HG03025 (cell line): ENCODE measurements around the gene CD83.
"Not testable (repeated sequence)": the region's sequence is repeated elsewhere in the genome, so short reads cannot be mapped to it uniquely, and the experiment has no call there.

Source experiments
- ATAC-seq: cut with Tn5 transposase; IDR thresholded peaks from one replicate; pipeline ENCODE4 v1.9.1; 2021; ENCODE audit warnings: mild to moderate bottlenecking, moderate library complexity; ENCODE audit not compliant: unreplicated experiment, low FRiP score

Gene CD83, protein sequence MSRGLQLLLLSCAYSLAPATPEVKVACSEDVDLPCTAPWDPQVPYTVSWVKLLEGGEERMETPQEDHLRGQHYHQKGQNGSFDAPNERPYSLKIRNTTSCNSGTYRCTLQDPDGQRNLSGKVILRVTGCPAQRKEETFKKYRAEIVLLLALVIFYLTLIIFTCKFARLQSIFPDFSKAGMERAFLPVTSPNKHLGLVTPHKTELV

DNA sequence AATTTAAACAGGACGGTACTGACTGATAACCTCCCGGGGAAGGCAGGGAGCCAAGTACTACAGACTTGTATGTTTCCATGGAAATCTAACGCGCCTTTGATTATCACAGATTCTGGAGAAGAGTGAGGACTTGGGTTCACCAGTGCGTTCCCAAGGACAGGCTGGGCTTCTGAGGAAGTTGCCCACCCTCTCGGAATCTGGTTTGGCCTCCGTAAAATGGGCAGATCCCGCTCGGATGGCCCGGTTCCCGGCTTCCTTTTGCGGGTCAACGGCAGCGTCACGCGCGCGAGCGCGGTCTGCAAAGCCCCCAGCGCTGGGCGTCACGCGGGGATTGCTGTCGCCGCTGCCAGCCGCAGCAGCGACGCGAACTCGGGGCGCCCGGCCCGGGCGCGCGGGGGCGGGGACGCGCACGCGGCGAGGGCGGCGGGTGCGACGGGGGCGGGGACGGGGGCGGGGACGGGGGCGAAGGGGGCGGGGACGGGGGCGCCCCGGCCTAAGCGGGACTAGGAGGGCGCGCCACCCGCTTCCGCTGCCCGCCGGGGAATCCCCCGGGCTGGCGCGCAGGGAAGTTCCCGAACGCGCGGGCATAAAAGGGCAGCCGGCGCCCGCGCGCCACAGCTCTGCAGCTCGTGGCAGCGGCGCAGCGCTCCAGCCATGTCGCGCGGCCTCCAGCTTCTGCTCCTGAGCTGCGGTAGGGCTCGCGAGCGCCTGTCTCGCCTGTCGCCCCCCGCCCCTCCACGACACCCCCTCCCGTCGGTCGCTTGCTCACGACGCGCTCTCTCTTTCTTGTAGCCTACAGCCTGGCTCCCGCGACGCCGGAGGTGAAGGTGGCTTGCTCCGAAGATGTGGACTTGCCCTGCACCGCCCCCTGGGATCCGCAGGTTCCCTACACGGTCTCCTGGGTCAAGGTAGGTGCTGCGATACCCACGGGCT is at the start of gene CD83:
CD83 (plus strand) TSS at position 615 of the 933 bp plus-strand sequence; CDS start at position 655, 40 bp downstream.
- ATAC-seq: peak; percentile 64

DNA sequence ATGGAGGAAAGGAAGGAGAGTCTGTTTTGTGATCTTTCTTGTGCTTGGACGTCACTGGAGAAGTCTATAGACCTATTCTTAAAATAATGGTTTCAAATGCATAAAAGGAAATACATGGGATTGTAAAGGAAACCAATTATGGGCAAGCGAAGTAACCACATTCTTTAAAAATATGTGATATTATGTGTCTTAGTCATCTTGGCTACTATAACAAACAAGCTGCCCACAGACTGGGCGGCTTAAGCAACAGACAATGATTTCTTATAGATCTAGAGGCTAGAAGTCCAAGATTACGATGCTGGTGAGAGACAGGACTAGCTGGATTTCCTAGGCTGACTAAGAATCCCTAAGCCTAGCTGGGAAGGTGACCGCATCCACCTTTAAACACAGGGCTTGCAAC is 49.4 kb upstream of the CD83 start:
- no peak for ATAC-seq

GRCh38 chr6:14068623-14069022 is 48.9 kb upstream of the CD83 start:
- ATAC-seq: no peak

DNA sequence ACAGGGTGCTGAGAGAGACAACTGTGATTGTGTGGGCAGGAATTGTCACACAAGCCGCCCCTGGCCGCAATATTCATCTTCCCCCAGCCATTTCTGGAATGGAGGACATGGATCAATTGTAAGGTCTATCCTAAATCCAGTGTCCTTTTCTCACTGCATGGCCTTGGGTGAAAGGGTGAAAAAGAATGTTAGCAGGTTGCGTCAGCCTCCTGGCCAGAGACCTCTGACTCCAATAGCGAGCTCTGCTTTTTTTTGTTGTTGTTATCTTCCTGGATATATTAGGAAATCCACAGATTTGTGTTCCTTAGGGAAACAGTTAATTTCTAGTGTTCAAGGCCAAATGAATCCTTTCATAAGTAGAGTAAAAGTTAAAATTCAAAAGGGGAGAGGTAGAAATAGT is 47.1 kb upstream of the CD83 start:
- ATAC-seq: no peak

GRCh38 chr6:14072084-14072483 is 45.5 kb upstream of the CD83 start:
- ATAC-seq: no peak

DNA sequence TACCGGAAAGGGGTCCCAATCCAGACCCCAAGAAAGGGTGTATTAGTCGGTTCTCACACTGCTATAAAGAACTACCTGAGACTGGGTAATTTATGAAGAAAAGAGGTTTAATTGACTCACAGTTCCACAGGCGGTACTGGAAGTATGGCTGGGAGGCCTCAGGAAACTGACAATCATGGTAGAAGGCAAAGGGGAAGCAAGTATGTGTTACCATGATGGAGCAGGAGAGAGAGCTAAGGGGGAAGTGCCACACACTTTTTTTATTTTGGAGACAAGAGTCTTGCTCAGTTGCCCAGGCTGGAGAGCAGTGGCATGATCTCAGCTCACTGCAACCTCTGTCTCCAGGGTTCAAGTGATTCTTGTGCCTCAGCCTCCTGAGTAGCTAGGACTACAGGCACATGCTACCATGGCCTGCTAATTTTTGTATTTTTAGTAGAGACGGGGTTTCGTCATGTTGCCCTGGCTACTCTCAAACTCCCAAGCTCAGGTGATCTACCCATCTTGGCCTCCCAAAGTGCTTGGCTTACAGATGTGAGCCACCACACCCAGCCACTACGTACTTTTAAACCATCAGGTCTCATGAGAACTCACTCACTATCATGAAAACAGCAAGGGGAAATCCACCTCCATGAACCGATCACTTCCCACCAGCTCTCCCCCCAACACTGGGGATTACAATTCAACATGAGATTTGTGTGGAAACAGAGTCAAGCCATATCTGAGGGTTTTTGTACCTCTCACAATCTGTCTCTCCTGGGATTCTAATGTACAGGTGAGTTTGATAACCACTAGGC is 43.8 kb upstream of the CD83 start:
- ATAC-seq: not testable (repeated sequence)

DNA sequence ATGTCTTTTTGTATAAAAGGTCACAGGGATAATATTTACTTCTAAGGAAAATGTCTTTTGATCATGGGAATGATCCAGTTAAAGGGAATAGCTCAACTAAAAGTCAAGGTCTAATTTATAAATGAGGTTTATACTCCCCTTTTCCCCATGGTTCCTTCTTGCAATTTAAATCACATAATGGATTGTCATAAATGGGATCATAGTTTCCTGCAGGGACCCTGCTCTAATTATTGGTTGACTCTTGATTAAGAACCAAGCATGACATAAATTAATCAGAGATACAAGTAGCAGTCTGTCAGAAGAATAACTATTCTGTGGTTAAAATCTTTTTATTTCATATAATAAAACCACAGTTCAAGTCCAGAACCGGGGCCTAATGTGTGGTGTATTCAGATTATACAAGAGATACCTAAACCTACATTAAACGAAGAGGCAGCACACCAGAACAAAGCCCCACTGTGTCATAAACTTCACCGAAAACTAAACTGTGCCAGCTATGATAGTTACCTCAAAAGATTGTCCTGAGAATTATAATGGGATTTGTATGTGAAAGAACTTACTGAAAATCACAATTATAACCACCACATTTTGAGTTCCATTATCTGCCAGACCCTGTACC is 43.0 kb upstream of the CD83 start:
- no peak for ATAC-seq

GRCh38 chr6:14075095-14075503 is 42.5 kb upstream of the CD83 start:
- no peak for ATAC-seq

DNA sequence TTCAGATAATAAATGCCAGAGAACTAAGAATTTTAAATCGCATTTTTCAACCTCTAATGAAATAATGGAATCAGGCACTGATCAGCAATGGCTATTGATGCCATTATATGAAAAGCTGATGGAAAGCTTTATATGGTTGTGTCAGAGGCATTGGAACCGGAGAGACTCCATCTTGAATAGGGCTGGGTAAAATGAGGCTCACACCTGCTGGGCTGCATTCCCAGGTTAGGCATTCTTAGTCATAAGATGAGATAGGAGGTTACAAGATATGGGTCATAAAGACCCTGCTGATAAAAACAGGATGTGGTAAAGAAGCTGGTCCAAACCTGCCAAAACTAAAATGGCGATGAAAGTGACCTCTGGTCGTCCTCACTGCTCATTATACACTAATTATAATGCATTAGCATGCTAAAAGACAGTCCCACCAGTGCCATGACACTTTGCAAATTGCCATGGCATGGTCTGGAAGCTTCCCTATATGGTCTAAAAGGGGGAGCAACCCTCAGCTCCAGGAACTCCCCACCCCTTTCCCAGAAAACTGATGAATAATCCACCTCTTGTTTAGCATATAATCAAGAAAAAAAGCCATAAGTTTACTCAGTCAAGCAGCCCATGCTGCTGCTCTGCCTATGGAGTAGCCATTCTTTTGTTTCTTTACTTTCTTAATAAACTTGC is 40.2 kb upstream of the CD83 start:
- ATAC-seq: no peak

- ATAC-seq: no peak
Measured at GRCh38 chr6:14079433-14079832, 38.1 kb upstream of the CD83 start.

- no peak for ATAC-seq
Measured at GRCh38 chr6:14079971-14080370, 37.6 kb upstream of the CD83 start.

- no peak for ATAC-seq
Measured at GRCh38 chr6:14081126-14081525, 36.4 kb upstream of the CD83 start.

DNA sequence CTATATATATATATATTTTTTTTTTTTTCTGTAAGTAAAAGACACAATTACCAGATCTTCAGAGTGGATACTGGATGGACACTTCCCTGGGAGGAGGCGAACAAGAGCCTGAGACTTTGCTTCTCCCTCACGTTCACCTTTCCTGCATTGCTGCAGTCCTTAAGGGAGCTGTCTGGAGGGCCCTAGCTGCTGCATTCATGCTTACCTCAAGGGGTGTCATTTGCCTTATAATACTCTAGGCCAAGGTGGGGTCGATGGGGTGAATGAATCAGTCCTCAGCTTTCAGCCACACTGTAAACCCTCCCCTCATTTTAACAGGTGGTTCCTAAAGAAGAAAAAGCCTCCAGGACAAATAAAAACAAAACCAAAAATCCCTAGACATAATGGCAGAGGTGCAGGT is 34.8 kb upstream of the CD83 start:
- no peak for ATAC-seq

DNA sequence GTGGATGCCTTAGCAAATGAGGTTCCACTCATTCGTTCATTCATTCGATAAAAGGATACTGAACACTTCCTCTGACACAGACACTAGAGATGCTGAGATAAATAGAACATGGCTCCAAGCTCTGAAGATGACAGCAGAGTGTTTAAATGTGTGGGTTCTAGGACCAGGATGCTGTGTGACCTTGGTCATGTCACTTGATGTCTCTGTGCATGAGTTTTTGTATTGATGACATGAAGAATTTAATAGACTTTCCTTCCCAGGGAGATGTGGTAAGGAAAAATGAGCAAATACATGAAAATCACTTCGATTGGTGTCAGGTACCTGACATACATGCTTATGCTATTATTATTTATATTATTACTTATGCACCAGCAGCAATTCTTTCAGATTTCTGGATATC is 34.3 kb upstream of the CD83 start:
- no peak for ATAC-seq

DNA sequence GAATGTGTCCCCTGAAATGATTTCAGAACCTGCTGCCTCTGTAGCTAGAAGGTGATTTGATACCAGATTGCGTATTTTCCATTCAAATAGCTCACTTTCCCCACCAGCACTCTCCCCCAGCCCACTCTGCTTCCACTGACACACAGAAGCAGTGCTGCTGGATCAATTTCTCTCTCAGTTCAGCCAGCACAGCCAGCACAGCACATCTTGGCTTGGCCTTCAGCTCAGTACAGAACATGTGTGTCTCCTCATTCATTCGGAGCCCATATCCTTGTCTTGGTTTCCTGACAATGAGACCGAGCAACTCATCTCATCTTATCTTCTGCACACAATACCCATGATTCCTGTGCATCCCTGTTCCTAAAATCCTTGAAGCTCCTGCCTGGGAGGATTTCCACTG is 33.8 kb upstream of the CD83 start:
- ATAC-seq: no peak

GRCh38 chr6:14084388-14084787 is 33.2 kb upstream of the CD83 start:
- no peak for ATAC-seq

- ATAC-seq: no peak
Measured at GRCh38 chr6:14085176-14085787, 32.3 kb upstream of the CD83 start.

DNA sequence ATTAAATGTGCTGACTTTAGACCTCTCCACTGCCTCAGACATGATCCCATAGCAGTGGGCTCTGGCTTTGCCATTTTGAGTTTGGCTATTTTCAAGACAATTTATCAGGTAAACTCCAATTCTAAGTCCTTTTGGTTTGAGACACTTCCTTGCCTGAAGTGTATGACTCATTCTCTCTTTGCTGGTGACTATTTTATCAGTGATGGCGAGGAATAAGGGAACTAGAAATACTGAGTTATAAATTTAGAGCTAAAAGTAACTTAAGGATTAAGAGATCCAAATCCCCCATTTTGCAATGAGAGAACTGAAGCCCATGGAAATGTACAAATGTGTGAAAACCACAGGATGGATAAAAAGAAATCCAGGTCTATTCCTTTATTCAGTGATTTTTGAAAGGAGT is 30.9 kb upstream of the CD83 start:
- ATAC-seq: no peak

DNA sequence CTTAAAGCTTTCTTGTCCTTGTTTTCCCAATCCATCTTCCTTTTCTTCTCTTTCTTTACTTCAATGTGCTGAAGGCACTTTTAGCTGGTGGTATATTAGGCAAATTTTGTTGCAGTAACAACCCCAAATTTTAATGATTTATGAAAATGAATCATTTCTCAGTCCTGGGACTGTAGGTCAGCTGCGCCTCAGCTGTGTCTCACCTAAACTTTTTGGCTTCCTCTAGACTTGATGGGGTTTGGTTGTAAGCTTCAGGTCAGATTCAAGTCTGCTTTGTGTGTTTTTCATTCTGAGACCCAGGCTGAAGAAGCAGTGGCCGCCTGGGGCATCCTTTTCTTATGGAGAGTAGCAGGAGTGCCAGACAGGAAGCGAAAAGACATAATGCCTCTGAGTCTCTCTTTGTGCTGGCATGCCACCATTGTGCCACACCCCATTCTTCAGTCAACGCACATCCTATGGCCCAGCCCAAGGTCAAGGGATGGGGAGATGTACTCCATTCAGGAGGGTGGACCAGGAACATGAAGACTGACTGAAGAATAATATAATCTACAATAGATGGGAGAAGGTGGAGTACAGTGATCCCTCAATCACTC is 28.9 kb upstream of the CD83 start:
- ATAC-seq: no peak
